ENCODE data around the gene ONECUT1.

Gene ONECUT1

GRCh38 chr15:52797625-52798501 lies 7.7 kb upstream of the ONECUT1 start:
- no peak for FAIRE-seq
- TF ChIP-seq POLR2A (IDR thresholded peaks at IDR 0.05; ENCODE audit: low read depth, low read length), result no peak
- TF ChIP-seq SPI1 (IDR thresholded peaks at IDR 0.05; ENCODE audit: low read depth, low read length), result no peak
- no peak for TF ChIP-seq POU2F2 (IDR thresholded peaks at IDR 0.05; ENCODE audit: low read depth, low read length)
- no peak for TF ChIP-seq PAX5 (IDR thresholded peaks at IDR 0.05; ENCODE audit: insufficient read depth, low read length, severe bottlenecking)
- TF ChIP-seq POLR2AphosphoS5 (IDR thresholded peaks at IDR 0.05; ENCODE audit: low read depth, low read length), result no peak
- no peak for TF ChIP-seq TAF1 (IDR thresholded peaks at IDR 0.05; ENCODE audit: low read depth, low read length)
- DNase-seq (ENCODE audit: insufficient read length, low spot score), result no peak

DNA sequence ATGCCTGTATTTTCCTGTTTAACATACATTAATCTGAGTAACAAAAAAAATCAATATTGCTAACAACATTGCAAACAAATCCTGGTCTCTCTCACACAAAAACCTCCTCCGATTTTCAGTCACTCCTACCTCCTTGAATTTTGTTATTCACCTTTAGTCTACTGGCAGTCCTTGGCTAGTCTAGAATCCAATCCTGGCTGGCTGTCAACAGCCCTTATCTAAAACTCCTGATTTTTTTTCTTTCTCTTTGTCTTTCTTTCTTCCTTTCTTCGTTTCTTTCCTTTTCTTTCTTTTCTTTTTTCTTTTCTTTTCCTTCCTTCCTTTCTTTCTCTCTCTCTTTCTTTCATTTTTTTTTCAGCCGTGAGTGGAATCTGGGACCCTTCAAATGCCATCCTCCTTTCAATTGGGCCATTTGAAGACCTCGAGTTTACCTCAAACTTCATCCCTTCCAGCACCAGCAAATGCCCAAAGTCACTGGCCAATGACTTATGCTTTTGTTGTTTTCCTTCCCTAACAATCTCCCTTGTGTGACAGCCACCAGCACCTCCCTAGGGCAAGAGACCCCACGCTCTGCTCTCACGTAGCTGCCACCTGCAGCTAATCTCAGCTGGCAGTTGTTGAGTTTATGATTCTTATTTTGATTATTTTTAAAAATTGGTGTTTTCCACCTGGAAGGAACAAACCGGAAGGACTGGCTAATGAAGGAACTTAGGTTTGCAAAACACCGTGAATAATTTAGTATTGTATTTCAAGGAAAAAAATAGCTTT lies 6.8 kb upstream of the ONECUT1 start:
- no peak for DNase-seq (ENCODE audit: insufficient read length, low spot score)
- no peak for FAIRE-seq
- TF ChIP-seq TAF1 (IDR thresholded peaks at IDR 0.05; ENCODE audit: low read depth, low read length) (no peak), POLR2AphosphoS5 (IDR thresholded peaks at IDR 0.05; ENCODE audit: low read depth, low read length) (no peak), PAX5 (IDR thresholded peaks at IDR 0.05; ENCODE audit: insufficient read depth, low read length, severe bottlenecking) (no peak), POLR2A (IDR thresholded peaks at IDR 0.05; ENCODE audit: low read depth, low read length) (no peak)

DNA sequence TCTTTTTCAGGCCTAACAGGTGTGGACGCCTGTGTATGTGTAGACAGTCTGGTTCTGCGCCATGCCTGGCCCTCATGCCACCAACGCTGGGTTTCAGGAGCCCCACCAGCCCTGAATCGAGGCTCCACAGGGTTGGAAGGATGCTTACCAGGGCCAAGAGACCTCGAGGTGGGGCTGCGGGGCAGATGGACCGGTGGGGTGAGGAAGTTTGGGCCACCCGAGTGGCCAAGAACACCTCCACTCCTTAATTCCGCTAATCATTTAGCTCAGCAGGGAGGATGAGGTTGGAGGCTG lies 6.0 kb upstream of the ONECUT1 start:
- no peak for DNase-seq (ENCODE audit: insufficient read length, low spot score)
- TF ChIP-seq TAF1 (IDR thresholded peaks at IDR 0.05; ENCODE audit: low read depth, low read length), result no peak
- no peak for TF ChIP-seq POU2F2 (IDR thresholded peaks at IDR 0.05; ENCODE audit: low read depth, low read length)
- no peak for TF ChIP-seq POLR2AphosphoS5 (IDR thresholded peaks at IDR 0.05; ENCODE audit: low read depth, low read length)
- no peak for TF ChIP-seq POLR2A (IDR thresholded peaks at IDR 0.05; ENCODE audit: low read depth, low read length)
- no peak for TF ChIP-seq SPI1 (IDR thresholded peaks at IDR 0.05; ENCODE audit: low read depth, low read length)
- no peak for TF ChIP-seq PAX5 (IDR thresholded peaks at IDR 0.05; ENCODE audit: insufficient read depth, low read length, severe bottlenecking)
- FAIRE-seq, result no peak

DNA sequence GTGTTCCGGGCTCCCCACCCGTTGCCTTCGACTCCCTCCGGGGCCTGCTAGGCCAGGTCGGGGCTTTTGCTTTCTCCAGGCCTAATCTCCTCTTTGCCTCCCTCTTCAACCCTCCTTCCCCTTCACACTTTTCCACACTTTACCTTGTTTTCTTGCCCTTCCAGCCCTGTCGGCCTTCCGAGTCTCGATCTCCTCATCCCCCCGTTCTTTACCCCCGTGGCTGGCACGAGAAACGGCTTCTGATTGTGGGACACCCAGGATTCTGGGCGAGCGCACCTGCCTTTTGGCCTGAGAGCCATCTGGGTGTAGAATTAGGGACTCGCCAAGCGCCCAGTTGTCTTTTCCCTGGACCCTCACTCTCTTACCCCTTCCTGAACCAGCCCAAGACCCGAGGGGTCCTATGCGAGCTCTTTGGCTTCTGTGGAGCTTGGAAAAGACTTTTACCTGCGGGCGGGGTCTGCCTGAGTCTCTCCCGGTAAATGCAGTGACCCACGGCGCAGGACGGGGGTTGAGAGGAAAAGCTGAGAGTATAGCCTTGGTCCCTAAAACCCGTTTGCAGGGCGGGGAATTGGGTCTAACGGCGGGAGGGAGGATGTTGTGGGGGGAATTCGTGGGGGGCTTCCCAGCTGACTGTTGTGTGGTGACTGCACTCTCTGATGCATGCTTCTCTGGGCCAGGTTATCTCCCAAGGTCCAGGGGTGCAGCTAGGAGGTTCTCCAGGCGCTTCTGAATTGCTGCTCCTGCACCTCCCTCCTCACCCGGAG lies 5.5 kb upstream of the ONECUT1 start:
- no peak for DNase-seq (ENCODE audit: insufficient read length, low spot score)
- no peak for FAIRE-seq
- no peak for TF ChIP-seq PAX5 (IDR thresholded peaks at IDR 0.05; ENCODE audit: insufficient read depth, low read length, severe bottlenecking)
- TF ChIP-seq POLR2AphosphoS5 (IDR thresholded peaks at IDR 0.05; ENCODE audit: low read depth, low read length), result no peak
- no peak for TF ChIP-seq POU2F2 (IDR thresholded peaks at IDR 0.05; ENCODE audit: low read depth, low read length)

DNA sequence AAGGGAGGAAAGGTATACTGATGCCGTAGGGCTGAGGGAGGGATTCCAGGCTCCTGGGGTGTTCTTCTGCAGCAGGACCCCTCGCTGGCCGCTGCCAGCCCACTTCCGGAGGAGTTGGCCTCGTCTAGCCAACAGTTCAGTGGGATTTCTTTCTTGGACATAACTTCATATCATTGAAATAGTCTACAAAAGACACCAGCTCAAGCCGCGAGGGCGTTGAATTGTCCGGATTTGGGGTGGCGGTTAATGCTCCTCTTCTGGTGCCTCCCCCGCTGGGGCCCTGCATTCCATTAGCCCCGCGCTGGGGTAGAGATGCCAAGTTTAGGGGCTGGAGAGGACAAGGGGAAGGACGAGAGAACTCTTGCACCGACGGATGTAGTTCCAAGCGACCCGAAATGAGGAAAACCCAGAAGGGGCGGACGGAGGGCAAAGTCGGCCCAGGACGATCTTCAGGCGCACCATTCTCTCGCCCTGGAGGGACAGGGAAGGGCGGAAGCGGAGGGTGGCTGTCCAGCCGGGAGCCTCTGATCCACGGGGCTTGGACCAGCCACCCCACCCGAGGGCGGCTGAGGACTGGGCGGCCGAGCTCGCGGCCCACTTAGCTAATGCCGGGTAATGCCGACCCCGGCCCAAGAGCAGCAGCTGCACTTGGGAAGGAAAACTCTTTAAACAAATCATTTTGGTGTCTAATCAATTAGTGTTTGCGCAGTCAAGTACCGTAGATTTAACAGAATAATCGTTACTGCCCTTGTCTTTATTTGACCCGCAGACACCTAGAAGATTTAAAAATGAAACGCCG lies 4.7 kb upstream of the ONECUT1 start:
- TF ChIP-seq POLR2AphosphoS5 (IDR thresholded peaks at IDR 0.05; ENCODE audit: low read depth, low read length), result no peak
- no peak for TF ChIP-seq POU2F2 (IDR thresholded peaks at IDR 0.05; ENCODE audit: low read depth, low read length)
- TF ChIP-seq PAX5 (IDR thresholded peaks at IDR 0.05; ENCODE audit: insufficient read depth, low read length, severe bottlenecking), result no peak
- TF ChIP-seq SPI1 (IDR thresholded peaks at IDR 0.05; ENCODE audit: low read depth, low read length), result no peak
- TF ChIP-seq TAF1 (IDR thresholded peaks at IDR 0.05; ENCODE audit: low read depth, low read length), result no peak
- TF ChIP-seq POLR2A (IDR thresholded peaks at IDR 0.05; ENCODE audit: low read depth, low read length), result no peak

DNA sequence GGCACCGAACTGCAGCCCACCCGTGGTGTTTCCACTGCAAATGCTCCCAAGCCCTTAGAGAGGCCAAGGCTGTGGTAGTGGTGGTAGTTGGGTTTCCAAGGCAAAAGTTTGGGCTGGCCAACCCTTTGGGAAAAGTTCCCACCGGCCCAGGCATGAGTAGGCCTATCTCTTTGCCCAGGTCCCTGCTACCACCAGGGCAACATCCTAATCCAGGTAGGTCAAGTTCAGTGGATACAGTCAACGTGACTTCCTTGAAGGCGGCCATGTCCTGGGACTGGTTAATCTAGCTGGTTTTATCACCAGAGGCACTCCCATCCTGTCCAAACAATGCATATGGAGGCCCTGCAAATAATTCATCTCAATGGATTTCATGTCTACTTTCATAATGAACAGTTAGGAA lies 1.6 kb upstream of the ONECUT1 start:
- DNase-seq (ENCODE audit: insufficient read length, low spot score) (no peak), FAIRE-seq (no peak)
- no peak for TF ChIP-seq TAF1 (IDR thresholded peaks at IDR 0.05; ENCODE audit: low read depth, low read length)
- no peak for TF ChIP-seq POLR2A (IDR thresholded peaks at IDR 0.05; ENCODE audit: low read depth, low read length)
- TF ChIP-seq SPI1 (IDR thresholded peaks at IDR 0.05; ENCODE audit: low read depth, low read length), result no peak

More for the DNA sequence above, 4.7 kb upstream of the ONECUT1 start:
- DNase-seq (ENCODE audit: insufficient read length, low spot score) (no peak), FAIRE-seq (no peak)

- FAIRE-seq (no peak), DNase-seq (ENCODE audit: insufficient read length, low spot score) (no peak)
- TF ChIP-seq POU2F2 (IDR thresholded peaks at IDR 0.05; ENCODE audit: low read depth, low read length) (no peak), POLR2A (IDR thresholded peaks at IDR 0.05; ENCODE audit: low read depth, low read length) (no peak), POLR2AphosphoS5 (IDR thresholded peaks at IDR 0.05; ENCODE audit: low read depth, low read length) (no peak), TAF1 (IDR thresholded peaks at IDR 0.05; ENCODE audit: low read depth, low read length) (no peak), PAX5 (IDR thresholded peaks at IDR 0.05; ENCODE audit: insufficient read depth, low read length, severe bottlenecking) (no peak), SPI1 (IDR thresholded peaks at IDR 0.05; ENCODE audit: low read depth, low read length) (no peak)
Observed at GRCh38 chr15:52790941-52791751, 1.0 kb upstream of the ONECUT1 start.

GRCh38 chr15:52789601-52790168 lies 451 bp downstream of the ONECUT1 start:
- TF ChIP-seq PAX5 (IDR thresholded peaks at IDR 0.05; ENCODE audit: insufficient read depth, low read length, severe bottlenecking) (no peak), POLR2A (IDR thresholded peaks at IDR 0.05; ENCODE audit: low read depth, low read length) (no peak), TAF1 (IDR thresholded peaks at IDR 0.05; ENCODE audit: low read depth, low read length) (no peak), SPI1 (IDR thresholded peaks at IDR 0.05; ENCODE audit: low read depth, low read length) (no peak)
- no peak for DNase-seq (ENCODE audit: insufficient read length, low spot score)
- no peak for FAIRE-seq
